Measurements from ENCODE around the gene PGBD5.

The PGBD5 gene

DNA sequence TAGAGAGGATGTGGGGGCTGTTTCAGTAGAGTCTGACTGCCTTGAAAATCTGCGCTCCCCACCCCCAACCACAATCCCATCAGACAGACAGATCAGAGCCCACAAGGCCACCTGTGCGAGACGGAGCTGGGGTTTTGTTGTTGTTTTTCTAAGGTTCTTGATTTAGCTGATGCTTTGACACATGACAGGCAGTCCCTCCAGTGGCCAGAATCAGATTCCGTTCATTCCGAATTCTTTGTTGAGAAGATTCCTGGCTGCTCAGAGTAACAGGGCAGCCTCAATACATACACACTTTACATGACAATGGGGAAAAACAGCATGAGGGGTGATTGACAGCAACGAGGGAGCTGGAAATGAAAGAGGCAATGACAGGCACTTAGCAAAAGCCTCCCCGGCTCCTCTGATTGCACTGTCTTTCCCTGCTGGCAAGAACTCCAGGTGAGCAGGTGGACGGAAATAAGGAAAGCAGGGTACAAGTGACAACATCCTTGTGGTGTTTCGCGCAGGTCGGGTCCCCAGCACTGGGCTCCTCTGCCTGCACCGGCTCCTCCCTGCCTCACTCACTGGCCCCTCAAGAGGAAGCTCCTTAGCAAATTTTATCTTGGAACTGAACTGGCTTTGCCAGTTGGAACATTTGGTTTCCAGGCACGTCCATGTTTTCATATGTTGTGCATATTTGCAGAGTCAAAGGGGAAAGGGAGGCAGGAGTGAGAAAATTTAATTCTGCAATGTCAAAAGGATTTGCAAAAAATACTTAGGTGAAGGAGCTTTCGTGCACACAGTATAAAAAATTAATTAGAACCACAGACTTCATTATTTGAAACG lies 148.7 kb downstream of the PGBD5 start:
- peak; percentile 18 for DNase-seq

DNA sequence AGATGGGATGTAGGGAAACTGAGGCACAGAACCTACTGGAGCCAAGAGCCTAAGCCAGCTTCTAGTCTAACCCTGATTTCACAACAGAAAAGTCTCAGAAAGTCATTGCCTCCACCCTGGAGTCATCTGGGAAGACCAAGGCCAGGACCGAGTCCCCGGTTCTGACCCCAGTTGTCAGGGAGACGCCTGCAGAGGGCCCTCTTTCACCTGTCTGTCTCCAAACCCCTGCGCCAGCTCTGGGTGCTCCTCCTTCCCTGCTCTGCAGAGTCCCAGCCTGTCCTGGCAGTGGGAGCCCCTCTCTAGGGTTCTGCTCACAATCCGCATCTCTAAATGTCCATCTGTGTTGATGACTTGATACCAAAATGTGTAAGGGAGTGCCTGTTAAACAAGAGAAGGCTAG lies 149.7 kb downstream of the PGBD5 start:
- DNase-seq: peak; percentile 10

DNA sequence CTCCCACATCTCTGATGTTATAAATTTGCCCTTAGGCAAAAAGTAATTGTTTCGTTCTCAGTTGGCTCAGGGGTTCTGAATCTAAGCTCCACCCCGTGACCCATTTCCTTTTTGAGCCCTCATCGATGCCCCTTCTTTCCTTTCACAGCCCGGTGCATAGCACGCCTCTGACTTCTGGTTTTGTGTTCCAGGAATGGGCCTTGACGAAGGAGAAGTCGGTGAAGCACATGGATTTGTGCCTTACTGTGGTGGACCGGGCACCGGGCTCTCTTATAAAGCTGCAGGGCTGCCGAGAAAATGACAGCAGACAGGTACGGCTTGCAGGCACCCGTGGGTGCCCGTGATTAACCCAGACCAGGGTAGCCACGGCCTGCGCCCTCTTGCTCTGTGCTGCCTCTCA lies 151.9 kb downstream of the PGBD5 start:
- no peak for DNase-seq

DNA sequence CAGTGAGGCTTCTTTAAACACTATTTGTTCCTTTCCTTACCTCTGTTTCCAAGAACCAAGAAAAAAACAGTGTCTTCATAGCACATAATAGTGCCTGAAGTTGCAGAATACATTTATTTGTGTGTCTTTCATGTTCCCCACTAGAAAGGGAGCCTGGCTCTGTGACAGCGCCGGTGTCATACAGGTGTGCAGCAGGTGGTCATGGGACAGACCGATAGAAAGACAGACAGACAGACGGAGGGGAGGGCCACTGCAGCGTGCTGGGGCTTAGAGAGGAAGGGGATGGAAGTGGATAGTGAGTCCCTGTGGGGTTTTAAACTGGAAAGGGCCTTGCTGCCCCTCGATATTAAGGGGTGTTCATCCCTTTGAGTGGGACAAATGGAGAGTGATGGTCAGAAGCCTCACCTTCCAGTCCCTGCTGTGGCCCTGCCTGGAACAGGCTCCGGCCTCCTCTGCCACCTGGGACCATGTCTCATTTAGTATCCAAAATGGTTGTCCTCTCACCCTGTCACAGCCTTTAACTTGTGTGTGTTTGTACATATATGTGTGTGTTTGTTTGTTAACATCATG lies 152.9 kb downstream of the PGBD5 start:
- peak; percentile 1 for DNase-seq

DNA sequence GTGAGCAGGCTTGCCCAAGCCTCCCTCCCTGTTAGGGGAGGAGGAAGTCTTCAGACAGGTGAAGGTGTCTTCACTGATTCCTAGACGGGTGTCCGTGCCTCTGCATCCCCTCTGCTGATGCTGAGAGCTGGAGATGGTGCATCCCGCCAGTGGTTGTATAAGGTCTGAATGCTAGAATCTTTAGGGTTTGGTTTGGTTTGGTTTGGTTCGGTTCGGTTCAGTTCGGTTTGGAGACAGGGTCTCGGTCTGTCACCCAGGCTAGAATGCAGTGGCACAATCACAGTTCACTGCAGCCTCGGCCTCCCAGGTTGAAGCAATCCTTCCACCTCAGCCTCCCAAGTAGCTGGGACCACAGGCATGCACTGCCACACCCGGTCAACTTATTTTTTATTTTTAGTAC lies 153.6 kb downstream of the PGBD5 start:
- peak; percentile 1 for DNase-seq

DNA sequence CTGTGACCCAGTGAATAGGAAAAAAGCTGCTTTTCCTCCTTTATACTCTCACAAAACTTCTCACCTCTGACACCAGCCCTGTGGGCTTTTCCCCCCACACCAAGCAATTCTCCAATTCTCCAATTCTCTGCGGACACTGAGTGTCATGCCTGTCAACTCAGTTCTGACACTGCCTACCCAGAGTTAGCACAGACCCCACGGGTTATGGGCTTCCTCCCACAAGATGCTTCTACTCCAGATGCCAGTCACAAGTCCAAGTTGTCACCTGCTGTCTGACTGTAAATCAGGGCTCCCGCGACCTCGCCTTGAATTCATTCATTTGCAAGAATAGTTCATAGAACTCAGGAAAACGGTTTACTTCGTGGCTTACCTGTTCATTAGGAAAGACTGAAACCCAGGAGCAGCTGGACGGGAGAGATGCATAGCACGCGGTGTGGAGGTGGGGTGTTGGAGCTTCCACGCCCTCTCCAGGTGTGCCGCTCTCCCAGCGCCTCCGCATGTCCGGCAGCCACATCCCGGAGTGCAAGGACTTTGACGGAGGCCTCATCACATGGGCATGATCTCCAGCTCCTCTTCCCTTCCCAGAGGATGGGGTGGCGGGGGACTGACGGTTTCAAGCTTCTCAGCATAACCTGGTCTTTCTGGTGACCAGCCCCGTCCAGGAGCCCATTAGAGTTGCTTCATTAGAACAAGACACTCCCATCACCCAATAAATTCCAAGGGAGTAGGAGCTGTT lies 154.7 kb downstream of the PGBD5 start:
- DNase-seq: no peak

DNA sequence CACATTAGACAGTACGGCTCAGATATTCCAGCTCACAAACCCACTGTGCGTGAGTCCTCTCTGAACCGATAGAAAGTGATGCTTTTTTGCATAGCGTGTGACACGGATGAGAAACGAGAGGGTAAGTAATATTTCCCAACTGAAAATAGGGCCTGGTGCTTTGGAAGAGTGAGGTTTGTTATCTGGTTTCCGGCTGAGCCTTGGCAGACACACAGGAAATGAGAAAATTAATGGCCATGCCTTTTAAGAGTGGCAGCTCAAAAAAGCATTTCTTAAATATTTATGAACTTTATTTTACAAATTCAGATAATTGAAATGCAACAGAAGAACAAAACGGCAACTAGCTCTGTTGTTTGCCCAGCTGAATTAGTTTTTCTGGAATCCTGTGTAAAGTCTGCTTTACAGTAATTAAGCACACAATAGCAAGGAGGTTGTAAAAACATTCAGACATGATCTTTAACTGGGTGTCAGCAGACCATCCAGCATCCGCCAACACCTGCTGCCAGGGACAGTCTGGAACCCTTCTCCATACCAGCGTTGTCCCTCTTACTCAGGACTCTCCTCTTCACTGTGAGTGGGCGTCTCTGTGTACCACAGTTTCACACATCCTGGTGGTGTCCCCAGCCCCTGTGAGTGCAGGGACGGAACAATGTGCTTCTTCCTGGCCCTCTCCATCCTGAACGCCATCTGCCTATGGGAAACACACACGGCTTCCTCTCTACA lies 155.4 kb downstream of the PGBD5 start:
- no peak for DNase-seq

DNA sequence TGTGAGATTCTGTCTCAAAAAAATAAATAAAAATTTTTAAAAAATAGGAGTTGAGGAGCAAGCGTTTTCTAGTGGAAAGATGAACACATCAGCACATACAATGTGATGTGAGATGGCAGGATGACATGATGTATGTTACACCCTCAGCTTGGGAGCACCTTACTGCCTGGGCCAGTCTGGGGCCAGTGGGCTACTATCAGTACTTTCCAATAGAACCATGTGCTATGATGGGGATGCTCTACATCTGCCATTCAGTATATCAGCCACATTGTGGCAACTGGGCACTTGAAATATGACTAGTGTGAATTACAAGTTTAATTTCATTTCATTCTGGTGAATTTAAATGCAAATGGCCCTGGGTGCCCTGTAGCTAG lies 156.0 kb downstream of the PGBD5 start:
- DNase-seq: no peak

DNA sequence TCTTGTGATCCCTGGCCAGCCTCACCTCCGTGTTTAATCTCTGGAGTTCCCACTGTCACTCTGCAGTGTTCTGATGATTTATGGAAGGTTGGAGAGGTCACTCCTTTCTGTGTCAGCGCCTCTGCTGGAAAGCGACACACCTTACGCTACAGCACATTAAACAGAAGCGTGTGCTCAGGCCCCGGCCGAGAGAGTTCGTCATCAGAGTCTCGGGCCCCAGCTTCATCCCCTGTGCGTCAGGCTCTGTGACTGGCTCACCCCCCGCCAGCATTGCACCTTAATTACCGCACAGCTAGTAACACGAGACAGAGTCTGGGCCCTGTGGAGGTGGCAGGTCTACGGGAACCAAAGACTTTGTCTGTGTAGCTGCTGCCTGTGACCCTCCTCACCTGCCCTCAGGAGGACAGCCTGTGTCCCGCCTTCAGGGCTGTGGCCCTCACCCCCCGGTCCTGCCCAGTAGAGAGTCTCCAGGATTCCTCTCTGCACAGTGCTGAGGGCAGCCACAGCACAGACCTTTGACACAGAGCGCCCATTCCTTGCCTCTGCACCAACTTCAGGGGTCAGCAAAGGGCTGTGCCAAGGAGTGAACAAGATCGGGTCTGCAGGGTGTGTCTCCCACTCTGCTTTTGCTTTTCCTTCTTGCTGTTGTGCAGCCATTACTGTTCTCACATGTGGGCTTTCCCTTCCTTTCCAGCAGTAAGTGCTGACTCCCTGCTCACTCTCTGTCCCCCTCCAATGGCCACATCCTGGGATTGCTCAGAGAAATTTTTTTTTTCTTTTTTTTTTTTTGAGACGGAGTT lies 157.6 kb downstream of the PGBD5 start:
- peak; percentile 60 for DNase-seq

DNA sequence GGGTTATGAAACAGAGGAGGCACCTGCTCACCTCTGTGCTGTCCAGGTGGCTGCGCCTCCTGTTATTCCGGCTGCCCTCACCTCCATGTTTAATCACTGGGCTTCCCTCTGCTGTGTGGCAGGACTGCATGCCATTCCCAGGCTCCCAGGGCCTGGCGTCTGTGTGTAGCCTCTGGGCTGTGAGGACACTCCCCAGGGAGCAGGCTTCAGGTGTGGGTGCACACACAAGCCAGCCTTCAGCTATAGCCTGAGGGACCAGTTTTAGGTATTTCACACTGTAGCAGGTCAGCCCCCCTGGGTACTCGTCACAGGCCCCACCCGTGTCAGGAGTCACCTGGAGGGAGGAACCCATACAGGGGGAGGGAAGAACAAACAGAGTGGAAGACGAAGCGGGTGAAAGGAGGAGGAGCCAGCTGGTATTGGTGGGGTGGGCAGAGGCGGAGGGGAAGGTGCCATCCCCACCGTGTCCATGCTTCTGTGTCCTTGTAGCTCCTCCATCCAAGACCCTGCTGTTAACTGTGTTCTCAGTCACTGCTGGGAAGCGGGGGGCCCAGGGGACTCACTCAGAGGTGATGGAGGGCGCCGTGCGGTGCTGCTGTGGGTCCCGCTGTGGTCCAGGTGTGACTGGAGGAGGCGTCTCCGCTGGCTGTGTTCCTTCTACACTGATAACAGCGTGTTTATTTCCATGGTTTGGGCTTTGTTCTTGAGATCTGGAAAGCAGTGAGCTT lies 158.6 kb downstream of the PGBD5 start:
- no peak for DNase-seq

DNA sequence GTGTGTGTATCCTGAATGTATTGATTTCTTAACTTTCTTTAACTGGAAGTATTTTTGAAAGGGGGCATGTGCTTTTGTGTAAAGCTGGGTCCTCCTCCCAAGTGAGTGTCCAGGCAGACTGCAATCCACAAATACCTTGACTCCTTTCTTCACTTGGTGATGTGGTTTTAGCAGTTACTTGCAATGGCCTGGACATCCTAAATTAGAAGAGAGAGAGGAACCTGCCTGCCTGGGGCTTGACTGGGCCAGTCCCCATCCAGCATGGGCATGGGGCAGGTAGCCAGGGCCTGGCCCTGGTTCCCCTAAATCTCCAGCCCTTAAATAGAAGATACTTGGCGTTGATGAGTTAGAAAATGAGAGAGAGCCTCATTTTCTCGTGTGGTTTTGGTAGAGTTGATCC lies 159.7 kb downstream of the PGBD5 start:
- no peak for DNase-seq

DNA sequence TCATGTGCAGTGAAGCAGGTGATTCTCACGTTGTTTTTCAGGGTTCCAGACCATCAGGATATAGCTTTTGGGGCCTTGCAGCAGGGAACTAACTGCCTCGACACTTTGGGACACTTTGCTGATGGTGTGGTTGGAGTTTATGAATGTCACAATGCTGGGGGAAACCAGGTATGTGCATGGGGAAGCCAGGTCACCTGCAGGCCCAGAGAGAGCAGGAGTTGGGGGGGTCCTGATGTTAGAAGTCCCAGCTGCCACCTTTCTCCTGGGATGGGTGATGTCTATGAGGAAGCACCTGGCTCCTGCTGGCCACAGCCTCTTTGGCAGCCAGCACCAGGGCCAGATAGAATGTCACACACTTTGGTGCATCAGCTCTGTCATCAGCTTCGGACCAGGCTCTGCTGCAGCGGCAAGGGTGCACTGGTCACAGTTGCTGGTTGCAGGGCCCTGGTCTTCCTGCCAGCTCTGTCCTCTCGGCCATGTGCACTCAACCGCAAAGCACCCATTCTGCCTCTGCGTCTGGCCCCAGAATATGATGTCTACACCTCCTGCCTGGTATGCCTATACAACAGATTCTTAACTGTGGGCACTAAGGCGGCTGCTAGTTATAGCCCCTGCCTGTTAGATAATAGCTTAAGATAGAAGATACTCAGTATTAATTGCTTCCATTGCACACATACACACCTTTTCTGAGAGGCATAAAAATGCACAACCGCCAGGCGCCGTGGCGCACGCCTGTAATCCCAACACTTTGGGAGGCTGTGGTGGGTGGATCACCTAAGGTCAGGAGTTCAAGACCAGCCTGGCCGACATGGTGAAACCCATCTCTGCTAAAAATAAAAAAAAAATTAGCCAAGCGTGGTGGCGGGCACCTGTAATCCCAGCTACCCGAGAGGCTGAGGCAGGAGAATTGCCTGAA lies 160.7 kb downstream of the PGBD5 start:
- no peak for DNase-seq
